HEK293 (cell line): ENCODE measurements around the gene CIRBP.
A peak's percentile ranks its signal among the peaks of the same experiment; 100 is the strongest.

Experiments
- CTCF ChIA-PET: fragments of 350-600 bp; formaldehyde crosslinking; extraction: SDS; loops from one replicate; lab custom pipeline; 2021; ENCODE audit warnings: antibody characterized with exemption; lab: Yijun Ruan, JAX
- POLR2A ChIA-PET: fragments of 300-600 bp; formaldehyde crosslinking; extraction: SDS; loops from one replicate; lab custom pipeline; 2020; ENCODE audit warnings: antibody characterized with exemption, inconsistent platforms; lab: Yijun Ruan, JAX
- H3K27ac ChIP-seq: fragments of 200-500 bp; sonication (Bioruptor generic); 2 replicates; pipeline ENCODE4 v1.5.1; 2014; ENCODE audit warnings: low read depth, low read length, control low read depth, inconsistent platforms; ENCODE audit errors: extremely low read depth
- H3K36me3 ChIP-seq, 2 experiments: fragments of 200-500 bp in 1 of 2; sonication (Bioruptor generic) in 1 of 2; 1 replicate in 1 of 2; 2 replicates in 1 of 2; pipeline ENCODE4 v1.5.1; 2014 to 2017; ENCODE audit warnings: inconsistent platforms in 2 of 2, low read length in 2 of 2; ENCODE audit not compliant: control insufficient read depth in 2 of 2, insufficient read depth in 1 of 2
- H3K4me1 ChIP-seq: fragments of 200-500 bp; sonication (Bioruptor generic); 2 replicates; pipeline ENCODE4 v1.5.1; 2014; ENCODE audit warnings: mild to moderate bottlenecking, low read length, inconsistent platforms; ENCODE audit not compliant: control insufficient read depth, insufficient read depth
- H3K4me3 ChIP-seq: 2 replicates; pipeline ENCODE4 v1.5.1; 2011; ENCODE audit warnings: low read depth, mild to moderate bottlenecking, control low read depth, low read length, moderate library complexity
- H3K9me3 ChIP-seq: fragments of 200-500 bp; sonication (Bioruptor generic); 2 replicates; pipeline ENCODE4 v1.5.1; 2014; ENCODE audit warnings: low read depth, low read length, inconsistent platforms; ENCODE audit not compliant: control insufficient read depth, insufficient read depth
- GLIS2 ChIP-seq: fragments of 450-650 bp; formaldehyde crosslinking; IDR thresholded peaks from 2 replicates; pipeline ENCODE4 v1.5.1; 2016; ENCODE audit warnings: missing biosample characterization, missing genetic modification characterization
- PRDM10 ChIP-seq: fragments of 450-650 bp; formaldehyde crosslinking; IDR thresholded peaks from 2 replicates; pipeline ENCODE4 v1.5.1; 2016; ENCODE audit warnings: missing biosample characterization, missing genetic modification characterization
- PRDM2 ChIP-seq: fragments of 450-650 bp; formaldehyde crosslinking; IDR thresholded peaks from 2 replicates; pipeline ENCODE4 v1.5.1; 2016; ENCODE audit warnings: missing biosample characterization, missing genetic modification characterization, borderline replicate concordance
- SCRT2 ChIP-seq: fragments of 450-650 bp; formaldehyde crosslinking; IDR thresholded peaks from 2 replicates; pipeline ENCODE4 v1.5.1; 2016; ENCODE audit warnings: missing biosample characterization, missing genetic modification characterization
- ZBTB7A ChIP-seq: fragments of 450-650 bp; formaldehyde crosslinking; IDR thresholded peaks from 2 replicates; pipeline ENCODE4 v1.5.1; 2016; ENCODE audit warnings: low read depth, missing biosample characterization, missing genetic modification characterization
- ZEB2 ChIP-seq: fragments of 450-650 bp; formaldehyde crosslinking; IDR thresholded peaks from 2 replicates; pipeline ENCODE4 v1.5.1; 2016; ENCODE audit warnings: missing biosample characterization, missing genetic modification characterization
- ZFHX2 ChIP-seq: fragments of 450-650 bp; formaldehyde crosslinking; conservative IDR thresholded peaks from 2 replicates; pipeline ENCODE4 v1.5.1; 2016; ENCODE audit warnings: missing biosample characterization, missing genetic modification characterization
- ZFP69B ChIP-seq: fragments of 450-650 bp; formaldehyde crosslinking; IDR thresholded peaks from 2 replicates; pipeline ENCODE4 v1.5.1; 2016; ENCODE audit warnings: missing biosample characterization, missing genetic modification characterization
- ZNF169 ChIP-seq: fragments of 450-650 bp; formaldehyde crosslinking; IDR thresholded peaks from 2 replicates; pipeline ENCODE4 v1.5.1; 2016; ENCODE audit warnings: missing biosample characterization, missing genetic modification characterization
- ZNF174 ChIP-seq: fragments of 450-650 bp; formaldehyde crosslinking; IDR thresholded peaks from 2 replicates; pipeline ENCODE4 v1.5.0; 2017; ENCODE audit warnings: missing biosample characterization, mild to moderate bottlenecking, missing genetic modification characterization
- ZNF175 ChIP-seq: fragments of 450-650 bp; formaldehyde crosslinking; IDR thresholded peaks from 2 replicates; pipeline ENCODE4 v1.5.1; 2016; ENCODE audit warnings: missing biosample characterization, missing genetic modification characterization
- ZNF202 ChIP-seq: fragments of 450-650 bp; formaldehyde crosslinking; IDR thresholded peaks from 2 replicates; pipeline ENCODE4 v1.5.1; 2016; ENCODE audit warnings: missing biosample characterization, missing genetic modification characterization, borderline replicate concordance
- ZNF488 ChIP-seq: fragments of 450-650 bp; formaldehyde crosslinking; IDR thresholded peaks from 2 replicates; pipeline ENCODE4 v1.5.1; 2016; ENCODE audit warnings: missing biosample characterization, missing genetic modification characterization
- ZNF530 ChIP-seq: fragments of 450-650 bp; formaldehyde crosslinking; IDR thresholded peaks from 2 replicates; pipeline ENCODE4 v1.5.1; 2016; ENCODE audit warnings: low read depth, missing biosample characterization, missing genetic modification characterization
- ZNF555 ChIP-seq: fragments of 450-650 bp; formaldehyde crosslinking; conservative IDR thresholded peaks from 2 replicates; pipeline ENCODE4 v1.5.1; 2017; ENCODE audit warnings: missing biosample characterization, mild to moderate bottlenecking, missing genetic modification characterization, inconsistent platforms
- ZNF585B ChIP-seq: fragments of 450-650 bp; formaldehyde crosslinking; IDR thresholded peaks from 2 replicates; pipeline ENCODE4 v1.5.1; 2016; ENCODE audit warnings: missing biosample characterization, missing genetic modification characterization
- ZNF621 ChIP-seq: fragments of 450-650 bp; formaldehyde crosslinking; IDR thresholded peaks from 2 replicates; pipeline ENCODE4 v1.5.1; 2017; ENCODE audit warnings: missing biosample characterization, missing genetic modification characterization
- ZNF626 ChIP-seq: fragments of 450-650 bp; sonication (Bioruptor Pico); formaldehyde crosslinking; IDR thresholded peaks from 2 replicates; pipeline ENCODE4 v1.5.1; 2018; ENCODE audit warnings: missing biosample characterization, missing genetic modification characterization, inconsistent platforms
- ZNF707 ChIP-seq: fragments of 450-650 bp; formaldehyde crosslinking; IDR thresholded peaks from 2 replicates; pipeline ENCODE4 v1.5.1; 2016; ENCODE audit warnings: missing biosample characterization, missing genetic modification characterization
- TF ChIP-seq, protein P1 (sequence below): fragments of 450-650 bp; formaldehyde crosslinking; IDR thresholded peaks from 2 replicates; pipeline ENCODE4 v1.5.1; 2016; ENCODE audit warnings: missing biosample characterization, missing genetic modification characterization
- TF ChIP-seq, protein P2 (sequence below): fragments of 450-650 bp; formaldehyde crosslinking; IDR thresholded peaks from 2 replicates; pipeline ENCODE4 v1.5.1; 2016; ENCODE audit warnings: missing biosample characterization, missing genetic modification characterization

CIRBP gene

GRCh38 chr19:1224047-1224825, 44.9 kb upstream of the CIRBP start:
- ChIA-PET CTCF (interaction anchor here (0.6 to 2.5 kb wide), 3 partner anchors 25 to 111 kb away, joined by 3 to 14 read pairs (median 3); no protein-coding TSS in a partner anchor), POLR2A (interaction anchor here (0.9 to 1.0 kb wide), 2 partner anchors 13 to 42 kb away, joined by 3 read pairs; no protein-coding TSS in a partner anchor)
- Histone ChIP-seq H3K27ac (0 out of 2 replicates have a peak overlapping the region, but pooled peaks have one; percentile 31), H3K36me3 (peaks cover 0 to 84% of the 10 kb centered on the region in 2 experiments; a peak in 2 of 3 replicates), H3K4me3 (no peak overlapping the region), H3K9me3 (no peaks in the 10 kb centered on the region), H3K4me1 (no peaks in the 10 kb centered on the region)
- TF ChIP-seq ZNF585B (no peak), ZNF175 (tag by site-specific recombination) (no peak), ZNF488 (tag by site-specific recombination) (no peak), SCRT2 (tag by site-specific recombination) (no peak), ZNF202 (tag by site-specific recombination) (no peak), ZFP69B (tag by site-specific recombination) (no peak), PRDM2 (tag by site-specific recombination) (no peak), ZNF707 (tag by site-specific recombination) (no peak), ZNF174 (no peak), ZNF169 (no peak), ZNF555 (tag by site-specific recombination) (no peak), PRDM10 (tag by site-specific recombination) (no peak), ZBTB7A (no peak), GLIS2 (peak; percentile 82), ZFHX2 (tag by site-specific recombination) (peak; percentile 51), ZNF530 (tag by site-specific recombination) (no peak), ZNF626 (tag by site-specific recombination) (no peak), ZNF621 (no peak), ZEB2 (tag by site-specific recombination) (no peak)
- TF ChIP-seq, protein P1, sequence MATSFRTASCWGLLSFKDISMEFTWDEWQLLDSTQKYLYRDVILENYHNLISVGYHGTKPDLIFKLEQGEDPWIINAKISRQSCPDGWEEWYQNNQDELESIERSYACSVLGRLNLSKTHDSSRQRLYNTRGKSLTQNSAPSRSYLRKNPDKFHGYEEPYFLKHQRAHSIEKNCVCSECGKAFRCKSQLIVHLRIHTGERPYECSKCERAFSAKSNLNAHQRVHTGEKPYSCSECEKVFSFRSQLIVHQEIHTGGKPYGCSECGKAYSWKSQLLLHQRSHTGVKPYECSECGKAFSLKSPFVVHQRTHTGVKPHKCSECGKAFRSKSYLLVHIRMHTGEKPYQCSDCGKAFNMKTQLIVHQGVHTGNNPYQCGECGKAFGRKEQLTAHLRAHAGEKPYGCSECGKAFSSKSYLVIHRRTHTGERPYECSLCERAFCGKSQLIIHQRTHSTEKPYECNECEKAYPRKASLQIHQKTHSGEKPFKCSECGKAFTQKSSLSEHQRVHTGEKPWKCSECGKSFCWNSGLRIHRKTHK (tag by site-specific recombination), result no peak
- TF ChIP-seq, protein P2, sequence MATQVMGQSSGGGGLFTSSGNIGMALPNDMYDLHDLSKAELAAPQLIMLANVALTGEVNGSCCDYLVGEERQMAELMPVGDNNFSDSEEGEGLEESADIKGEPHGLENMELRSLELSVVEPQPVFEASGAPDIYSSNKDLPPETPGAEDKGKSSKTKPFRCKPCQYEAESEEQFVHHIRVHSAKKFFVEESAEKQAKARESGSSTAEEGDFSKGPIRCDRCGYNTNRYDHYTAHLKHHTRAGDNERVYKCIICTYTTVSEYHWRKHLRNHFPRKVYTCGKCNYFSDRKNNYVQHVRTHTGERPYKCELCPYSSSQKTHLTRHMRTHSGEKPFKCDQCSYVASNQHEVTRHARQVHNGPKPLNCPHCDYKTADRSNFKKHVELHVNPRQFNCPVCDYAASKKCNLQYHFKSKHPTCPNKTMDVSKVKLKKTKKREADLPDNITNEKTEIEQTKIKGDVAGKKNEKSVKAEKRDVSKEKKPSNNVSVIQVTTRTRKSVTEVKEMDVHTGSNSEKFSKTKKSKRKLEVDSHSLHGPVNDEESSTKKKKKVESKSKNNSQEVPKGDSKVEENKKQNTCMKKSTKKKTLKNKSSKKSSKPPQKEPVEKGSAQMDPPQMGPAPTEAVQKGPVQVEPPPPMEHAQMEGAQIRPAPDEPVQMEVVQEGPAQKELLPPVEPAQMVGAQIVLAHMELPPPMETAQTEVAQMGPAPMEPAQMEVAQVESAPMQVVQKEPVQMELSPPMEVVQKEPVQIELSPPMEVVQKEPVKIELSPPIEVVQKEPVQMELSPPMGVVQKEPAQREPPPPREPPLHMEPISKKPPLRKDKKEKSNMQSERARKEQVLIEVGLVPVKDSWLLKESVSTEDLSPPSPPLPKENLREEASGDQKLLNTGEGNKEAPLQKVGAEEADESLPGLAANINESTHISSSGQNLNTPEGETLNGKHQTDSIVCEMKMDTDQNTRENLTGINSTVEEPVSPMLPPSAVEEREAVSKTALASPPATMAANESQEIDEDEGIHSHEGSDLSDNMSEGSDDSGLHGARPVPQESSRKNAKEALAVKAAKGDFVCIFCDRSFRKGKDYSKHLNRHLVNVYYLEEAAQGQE (tag by site-specific recombination), result no peak
